Parathyroid adenoma (tissue), 2 donors: Measurements from ENCODE around the gene PRDM16.

Source experiments
- H2AFZ ChIP-seq: fragments of 300-600 bp; sonication (generic); one replicate; pipeline ENCODE4 v1.7.0; 2017; ENCODE audit warnings: antibody characterized with exemption, mild to moderate bottlenecking
- H3K27ac ChIP-seq: fragments of 300-600 bp; sonication (generic); one replicate; pipeline ENCODE4 v1.7.0; 2017
- H3K27me3 ChIP-seq: fragments of 300-600 bp; sonication (generic); one replicate; pipeline ENCODE4 v1.7.0; 2017; ENCODE audit warnings: low read length; ENCODE audit not compliant: control insufficient read depth, insufficient read depth
- H3K36me3 ChIP-seq: fragments of 300-600 bp; sonication (generic); one replicate; pipeline ENCODE4 v1.7.0; 2017; ENCODE audit warnings: low read length; ENCODE audit not compliant: control insufficient read depth, insufficient read depth
- H3K4me1 ChIP-seq: fragments of 300-600 bp; sonication (generic); one replicate; pipeline ENCODE4 v1.7.0; 2017; ENCODE audit warnings: control low read depth
- H3K4me2 ChIP-seq: fragments of 300-600 bp; sonication (generic); one replicate; pipeline ENCODE4 v1.7.0; 2017; ENCODE audit warnings: low read length
- H3K4me3 ChIP-seq: fragments of 300-600 bp; sonication (generic); one replicate; pipeline ENCODE4 v1.7.0; 2017; ENCODE audit warnings: low read depth, low read length
- H3K79me2 ChIP-seq: fragments of 300-600 bp; sonication (generic); one replicate; pipeline ENCODE4 v1.7.0; 2017; ENCODE audit warnings: control low read depth
- H3K9ac ChIP-seq: fragments of 300-600 bp; sonication (generic); one replicate; pipeline ENCODE4 v1.7.0; 2017; ENCODE audit warnings: mild to moderate bottlenecking
- H3K9me3 ChIP-seq: fragments of 300-600 bp; sonication (generic); one replicate; pipeline ENCODE4 v1.7.0; 2017; ENCODE audit warnings: low read length; ENCODE audit not compliant: control insufficient read depth
- CTCF ChIP-seq: fragments of 300-600 bp; sonication (generic); IDR thresholded peaks from one replicate; pipeline ENCODE4 v1.7.0; 2017; ENCODE audit warnings: antibody characterized with exemption, mild to moderate bottlenecking
- donor health status: primary hyperparathyroidism.

PRDM16 gene

DNA sequence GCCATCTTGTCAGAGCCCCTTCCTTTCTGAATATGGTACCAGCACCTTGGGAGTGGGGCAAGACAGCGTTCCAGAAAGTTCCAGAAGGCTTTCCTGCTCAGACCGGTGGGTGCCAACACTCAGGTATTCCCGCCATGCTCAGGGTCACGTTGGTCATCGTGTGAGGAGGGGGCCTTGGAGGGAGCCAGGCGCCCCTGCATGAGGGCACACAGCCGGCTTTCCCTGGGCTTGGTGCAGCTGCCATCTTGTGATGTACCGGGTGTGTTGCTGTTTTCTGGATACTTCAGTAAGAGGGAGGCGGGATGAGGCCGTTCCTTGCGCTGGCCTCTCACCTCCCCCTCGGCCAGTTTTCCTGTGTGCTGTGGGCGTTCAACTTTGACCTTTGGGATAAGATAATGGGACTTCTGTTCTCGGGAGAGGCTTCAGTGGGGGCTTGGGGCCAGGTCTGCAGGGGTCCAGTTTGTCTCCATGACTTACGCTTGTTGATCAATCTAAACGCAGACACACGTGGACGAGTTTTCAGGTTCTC, 69.7 kb downstream of the PRDM16 start:
- no peaks in the 10 kb centered on the region for H3K4me1 ChIP-seq
- TF ChIP-seq CTCF: no peak
- H3K4me2 ChIP-seq: no peak overlapping the region
- H3K27ac ChIP-seq: no peak overlapping the region
- H3K9ac ChIP-seq: no peak overlapping the region
- H3K79me2 ChIP-seq: no peaks in the 10 kb centered on the region
- H3K4me3 ChIP-seq: no peak overlapping the region
- H2AFZ ChIP-seq: no peak overlapping the region
- no peaks in the 10 kb centered on the region for H3K9me3 ChIP-seq
- H3K36me3 ChIP-seq: no peaks in the 10 kb centered on the region
- H3K27me3 ChIP-seq: no peaks in the 10 kb centered on the region

GRCh38 chr1:3139451-3139852, 70.4 kb downstream of the PRDM16 start:
- H3K36me3 ChIP-seq: no peaks in the 10 kb centered on the region
- TF ChIP-seq CTCF: no peak
- H2AFZ ChIP-seq: no peak overlapping the region
- no peaks in the 10 kb centered on the region for H3K9me3 ChIP-seq
- H3K4me2 ChIP-seq: no peak overlapping the region
- no peak overlapping the region for H3K27ac ChIP-seq
- H3K79me2 ChIP-seq: no peaks in the 10 kb centered on the region
- no peaks in the 10 kb centered on the region for H3K27me3 ChIP-seq
- H3K9ac ChIP-seq: no peak overlapping the region
- no peaks in the 10 kb centered on the region for H3K4me1 ChIP-seq
- H3K4me3 ChIP-seq: no peak overlapping the region

GRCh38 chr1:3139871-3140361, 70.9 kb downstream of the PRDM16 start:
- no peak for TF ChIP-seq CTCF
- Histone ChIP-seq H3K9me3 (no peaks in the 10 kb centered on the region), H3K4me2 (no peak overlapping the region), H3K4me1 (no peaks in the 10 kb centered on the region), H3K4me3 (no peak overlapping the region), H3K36me3 (no peaks in the 10 kb centered on the region), H3K27me3 (no peaks in the 10 kb centered on the region), H3K79me2 (no peaks in the 10 kb centered on the region), H2AFZ (no peak overlapping the region), H3K9ac (no peak overlapping the region), H3K27ac (no peak overlapping the region)

DNA sequence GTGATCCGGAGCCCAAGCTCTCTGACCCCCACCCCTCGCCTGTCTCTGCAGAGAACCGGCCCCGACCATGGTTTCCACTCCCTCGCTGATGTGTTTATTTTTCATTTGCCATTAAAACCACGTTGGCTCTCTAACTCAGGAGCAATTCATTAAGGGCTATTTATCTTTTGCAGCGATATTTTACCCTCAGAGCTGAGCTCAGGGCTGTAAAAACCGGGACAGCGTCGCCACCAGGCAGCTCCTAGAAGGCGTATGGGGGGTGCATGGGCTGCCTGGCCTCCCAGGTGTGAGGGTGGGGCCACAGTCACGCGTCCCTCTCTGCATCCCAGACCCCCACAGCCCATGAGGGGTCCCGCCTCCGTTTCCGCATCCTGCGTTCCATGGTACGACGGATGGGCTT, 71.4 kb downstream of the PRDM16 start:
- no peak overlapping the region for H3K4me3 ChIP-seq
- no peaks in the 10 kb centered on the region for H3K79me2 ChIP-seq
- no peaks in the 10 kb centered on the region for H3K36me3 ChIP-seq
- H3K4me1 ChIP-seq: no peaks in the 10 kb centered on the region
- no peaks in the 10 kb centered on the region for H3K27me3 ChIP-seq
- TF ChIP-seq CTCF: no peak
- H2AFZ ChIP-seq: no peak overlapping the region
- no peaks in the 10 kb centered on the region for H3K9me3 ChIP-seq
- no peak overlapping the region for H3K27ac ChIP-seq
- no peak overlapping the region for H3K9ac ChIP-seq
- no peak overlapping the region for H3K4me2 ChIP-seq

GRCh38 chr1:3141129-3141528, 72.1 kb downstream of the PRDM16 start:
- Histone ChIP-seq H3K27ac (no peak overlapping the region), H3K9ac (no peak overlapping the region), H3K36me3 (no peaks in the 10 kb centered on the region), H3K4me1 (no peaks in the 10 kb centered on the region), H3K4me2 (no peak overlapping the region), H3K9me3 (no peaks in the 10 kb centered on the region), H3K27me3 (no peaks in the 10 kb centered on the region), H3K79me2 (no peaks in the 10 kb centered on the region), H3K4me3 (no peak overlapping the region), H2AFZ (no peak overlapping the region)
- no peak for TF ChIP-seq CTCF
